Tibial nerve (tissue), 4 donors: ENCODE data around the gene NRXN2.

Experiments used
- CTCF ChIP-seq, 5 experiments: fragments of 200-600 bp in 3 of 5; fragments of 450-650 bp in 2 of 5; sonication (generic) in 3 of 5; IDR thresholded peaks; one replicate each; pipeline ENCODE4 v1.5.1; 2016 to 2019; ENCODE audit warnings: antibody characterized with exemption in 5 of 5, mild to moderate bottlenecking in 3 of 5, moderate library complexity in 2 of 5
- EP300 ChIP-seq, 2 donors: sonication (generic); formaldehyde crosslinking; IDR thresholded peaks; one replicate each; pipeline ENCODE4 v1.6.1; 2017; ENCODE audit warnings: antibody characterized with exemption in 2 of 2, mild to moderate bottlenecking in 1 of 2
- POLR2A ChIP-seq, 2 donors: fragments of 450-650 bp; IDR thresholded peaks; one replicate each; pipeline ENCODE4 v1.6.1; 2017; ENCODE audit warnings: antibody characterized with exemption in 2 of 2, mild to moderate bottlenecking in 2 of 2, moderate library complexity in 2 of 2

GRCh38 chr11:64726867-64727530, 4.0 kb upstream of the NRXN2 start:
- no peak for TF ChIP-seq CTCF (IDR thresholded peaks at IDR 0.05)
- TF ChIP-seq POLR2A (IDR thresholded peaks at IDR 0.05) = no peak
- no peak for TF ChIP-seq EP300 (IDR thresholded peaks at IDR 0.05)
